Neutrophil (primary cell): ENCODE data around the gene CSF3R.

ENCODE experiments used
- H3K27ac ChIP-seq: fragments of 200-600 bp; sonication (generic); 2 replicates; pipeline ENCODE4 v1.5.1; 2016; ENCODE audit warnings: mild to moderate bottlenecking, moderate library complexity
- H3K27me3 ChIP-seq: fragments of 200-600 bp; sonication (generic); 2 replicates; pipeline ENCODE4 v1.6.0; 2016; ENCODE audit warnings: mild to moderate bottlenecking
- H3K36me3 ChIP-seq: fragments of 200-600 bp; sonication (generic); 2 replicates; pipeline ENCODE4 v1.5.1; 2017
- H3K4me1 ChIP-seq, 2 experiments: fragments of 200-600 bp in 1 of 2; sonication (generic) in 1 of 2; 1 replicate in 1 of 2; 2 replicates in 1 of 2; pipeline versions ENCODE4 v1.5.1 to v1.6.1; 2013 to 2016; ENCODE audit warnings: low read depth in 1 of 2, low read length in 1 of 2, mild to moderate bottlenecking in 1 of 2, moderate library complexity in 1 of 2; ENCODE audit not compliant: control insufficient read depth in 1 of 2, insufficient read depth in 1 of 2
- H3K4me3 ChIP-seq, 2 experiments: fragments of 200-600 bp in 1 of 2; sonication (generic) in 1 of 2; 1 replicate in 1 of 2; 2 replicates in 1 of 2; pipeline ENCODE4 v1.5.1; 2013 to 2016; ENCODE audit warnings: low read depth in 1 of 2, low read length in 1 of 2, mild to moderate bottlenecking in 1 of 2, moderate library complexity in 1 of 2
- H3K9me3 ChIP-seq: fragments of 200-600 bp; sonication (generic); 2 replicates; pipeline ENCODE4 v1.5.1; 2016
- TF ChIP-seq, protein P1 (sequence below): fragments of 200-600 bp; sonication (generic); IDR thresholded peaks from 2 replicates; pipeline ENCODE4 v1.5.1; 2016; ENCODE audit warnings: antibody characterized with exemption

The CSF3R gene

DNA sequence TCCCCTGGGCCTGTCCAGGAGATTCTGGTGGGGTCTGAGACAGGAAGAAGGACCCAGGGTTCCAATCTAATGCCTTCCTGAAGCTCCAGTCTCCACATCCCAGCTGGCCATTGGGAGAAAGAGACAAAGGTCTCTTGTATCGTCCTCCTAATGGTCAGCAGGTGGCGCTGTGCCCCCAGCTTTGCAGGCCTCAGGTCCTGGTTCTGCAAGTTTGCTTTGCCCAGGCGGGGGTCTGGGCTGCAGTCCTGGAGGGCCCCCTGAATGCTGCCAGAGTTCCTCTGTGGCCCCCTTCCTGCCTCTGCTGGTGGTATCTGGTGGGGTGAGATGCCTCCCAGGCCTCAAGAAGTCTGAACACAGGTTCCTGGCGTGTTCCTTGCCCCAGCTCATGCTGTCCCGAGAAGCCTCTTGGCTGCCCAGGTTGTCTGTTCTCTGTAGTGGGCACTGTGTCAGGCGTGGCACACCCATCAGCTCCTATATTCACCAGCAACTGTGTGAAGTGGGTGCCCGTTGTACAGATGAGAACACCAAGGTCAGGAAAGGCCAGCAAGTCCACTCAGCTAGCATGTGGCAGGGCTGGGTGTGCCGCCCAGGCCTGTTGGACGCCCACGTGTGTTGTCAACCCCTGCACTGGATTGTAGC, 33.8 kb upstream of the CSF3R start:
- TF ChIP-seq, protein P1, sequence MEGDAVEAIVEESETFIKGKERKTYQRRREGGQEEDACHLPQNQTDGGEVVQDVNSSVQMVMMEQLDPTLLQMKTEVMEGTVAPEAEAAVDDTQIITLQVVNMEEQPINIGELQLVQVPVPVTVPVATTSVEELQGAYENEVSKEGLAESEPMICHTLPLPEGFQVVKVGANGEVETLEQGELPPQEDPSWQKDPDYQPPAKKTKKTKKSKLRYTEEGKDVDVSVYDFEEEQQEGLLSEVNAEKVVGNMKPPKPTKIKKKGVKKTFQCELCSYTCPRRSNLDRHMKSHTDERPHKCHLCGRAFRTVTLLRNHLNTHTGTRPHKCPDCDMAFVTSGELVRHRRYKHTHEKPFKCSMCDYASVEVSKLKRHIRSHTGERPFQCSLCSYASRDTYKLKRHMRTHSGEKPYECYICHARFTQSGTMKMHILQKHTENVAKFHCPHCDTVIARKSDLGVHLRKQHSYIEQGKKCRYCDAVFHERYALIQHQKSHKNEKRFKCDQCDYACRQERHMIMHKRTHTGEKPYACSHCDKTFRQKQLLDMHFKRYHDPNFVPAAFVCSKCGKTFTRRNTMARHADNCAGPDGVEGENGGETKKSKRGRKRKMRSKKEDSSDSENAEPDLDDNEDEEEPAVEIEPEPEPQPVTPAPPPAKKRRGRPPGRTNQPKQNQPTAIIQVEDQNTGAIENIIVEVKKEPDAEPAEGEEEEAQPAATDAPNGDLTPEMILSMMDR, result peak; percentile 85
- no peaks in the 10 kb centered on the region for H3K9me3 ChIP-seq
- peak overlapping the region; percentile 86 for H3K27ac ChIP-seq
- peaks cover 43 to 46% of the 10 kb centered on the region in 2 experiments for H3K4me1 ChIP-seq
- no peaks in the 10 kb centered on the region for H3K27me3 ChIP-seq
- H3K36me3 ChIP-seq, result no peaks in the 10 kb centered on the region
- peak overlapping the region; percentile 31 to 39 for H3K4me3 ChIP-seq

DNA sequence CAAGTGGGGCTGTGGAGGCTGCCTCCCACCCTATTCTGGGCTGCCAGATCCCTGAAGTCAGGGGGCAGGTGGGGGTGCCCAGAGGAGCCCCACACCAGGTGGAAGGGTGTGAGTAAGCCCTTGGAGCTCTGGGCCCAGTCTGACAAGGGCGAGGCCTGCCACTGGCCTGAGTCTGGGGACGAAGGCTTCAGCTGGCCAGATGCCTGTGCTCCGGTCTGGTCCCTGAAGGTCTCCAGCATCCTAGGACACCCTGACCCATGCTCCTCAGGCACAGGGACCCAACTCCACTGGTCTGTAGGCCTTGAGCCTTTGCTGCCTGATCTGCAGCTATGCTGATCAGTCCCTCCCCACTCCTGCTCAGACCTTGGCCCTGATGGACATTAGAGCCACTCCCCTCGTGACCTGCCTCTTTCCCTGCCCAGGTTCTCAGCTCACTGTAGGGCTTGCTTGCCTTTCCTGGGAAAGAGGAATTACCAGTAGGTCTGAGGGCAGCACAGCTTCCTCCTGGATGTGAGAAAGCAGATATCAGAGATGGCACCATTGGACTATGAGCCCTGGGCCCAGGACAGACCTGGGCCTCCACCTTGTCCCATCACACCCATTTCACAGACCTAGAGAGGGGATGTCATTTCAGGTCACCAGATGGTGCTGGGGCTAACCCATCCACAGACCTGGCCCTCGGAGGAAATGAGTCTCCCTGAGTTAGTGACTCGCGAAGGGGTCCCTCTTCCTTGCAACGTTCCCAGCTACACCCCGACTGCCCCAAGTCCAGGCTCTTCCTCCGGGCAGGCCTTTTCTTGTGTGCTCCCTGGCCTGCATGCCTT, 32.8 kb upstream of the CSF3R start:
- no peaks in the 10 kb centered on the region for H3K9me3 ChIP-seq
- H3K4me3 ChIP-seq, result peak overlapping the region; percentile 31 to 39
- peak overlapping the region; percentile 86 for H3K27ac ChIP-seq
- no peaks in the 10 kb centered on the region for H3K36me3 ChIP-seq
- no peaks in the 10 kb centered on the region for H3K27me3 ChIP-seq
- H3K4me1 ChIP-seq, result peaks cover 52 to 56% of the 10 kb centered on the region in 2 experiments
- TF ChIP-seq, protein P1, result no peak

DNA sequence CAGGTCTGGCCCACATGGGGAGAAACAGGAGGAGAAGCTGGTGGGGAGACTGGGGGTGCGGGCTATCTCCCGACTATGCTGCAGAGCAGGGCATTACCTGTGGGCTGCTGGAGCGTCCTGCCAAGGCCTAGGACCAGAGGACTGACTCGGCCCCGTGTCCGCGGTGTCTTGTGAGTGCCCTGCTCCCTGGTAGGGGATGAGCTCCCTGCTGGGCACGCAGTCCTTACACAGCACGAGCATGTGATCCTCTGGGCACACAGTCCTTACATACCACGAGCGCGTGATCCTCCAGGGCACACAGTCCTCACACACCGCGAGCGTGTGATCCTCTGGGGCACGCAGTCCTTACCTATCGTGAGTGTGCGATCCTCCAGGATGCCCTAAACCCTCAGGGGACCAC, 31.8 kb upstream of the CSF3R start:
- Histone ChIP-seq H3K27me3 (no peaks in the 10 kb centered on the region), H3K27ac (peak overlapping the region; percentile 86), H3K4me1 (peaks cover 52 to 60% of the 10 kb centered on the region in 2 experiments), H3K4me3 (no peak overlapping the region), H3K36me3 (no peaks in the 10 kb centered on the region), H3K9me3 (no peaks in the 10 kb centered on the region)
- TF ChIP-seq, protein P1, result no peak

DNA sequence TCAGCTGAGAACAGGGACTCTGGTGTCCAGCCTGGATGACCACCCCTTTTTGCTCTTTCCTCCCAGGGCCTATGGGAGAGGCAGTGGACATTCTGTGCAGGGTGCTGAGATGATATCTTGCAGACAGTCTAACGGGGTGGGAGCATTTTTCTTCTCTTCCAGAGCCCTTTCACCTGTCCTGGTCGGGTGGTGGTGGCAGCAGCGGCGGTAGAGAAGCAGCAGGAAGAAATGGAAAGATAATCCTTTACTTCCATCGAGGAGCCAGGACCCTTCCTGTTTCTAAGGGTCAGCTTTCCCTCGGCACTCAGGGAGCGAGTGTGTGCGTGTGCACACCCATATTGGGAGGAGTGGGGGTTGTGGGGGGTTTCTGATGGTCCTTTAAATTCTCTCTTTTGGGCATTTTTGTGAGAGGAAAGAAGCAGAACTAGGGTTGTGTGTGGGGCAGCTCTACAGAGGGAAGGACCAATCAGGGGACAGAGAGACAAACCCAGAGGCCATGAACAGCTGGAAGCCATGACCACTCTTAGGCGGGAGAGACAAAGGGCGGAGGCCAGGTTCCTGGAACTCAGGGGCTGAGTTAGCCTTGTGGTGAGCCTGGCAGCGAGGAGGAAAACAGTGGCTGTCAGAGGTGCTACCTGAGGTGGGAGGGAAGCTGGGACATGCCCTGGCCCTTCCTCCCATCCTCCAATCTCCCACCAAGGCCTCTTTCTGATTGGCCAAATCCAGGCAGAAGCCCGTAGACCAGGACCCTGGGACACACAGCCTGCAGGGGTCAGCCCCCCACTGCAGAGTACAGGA, 31.2 kb upstream of the CSF3R start:
- Histone ChIP-seq H3K9me3 (no peaks in the 10 kb centered on the region), H3K4me1 (peaks cover 52 to 60% of the 10 kb centered on the region in 2 experiments), H3K4me3 (no peak overlapping the region), H3K27me3 (no peaks in the 10 kb centered on the region), H3K36me3 (no peaks in the 10 kb centered on the region), H3K27ac (peak overlapping the region; percentile 86)
- TF ChIP-seq, protein P1, result no peak

DNA sequence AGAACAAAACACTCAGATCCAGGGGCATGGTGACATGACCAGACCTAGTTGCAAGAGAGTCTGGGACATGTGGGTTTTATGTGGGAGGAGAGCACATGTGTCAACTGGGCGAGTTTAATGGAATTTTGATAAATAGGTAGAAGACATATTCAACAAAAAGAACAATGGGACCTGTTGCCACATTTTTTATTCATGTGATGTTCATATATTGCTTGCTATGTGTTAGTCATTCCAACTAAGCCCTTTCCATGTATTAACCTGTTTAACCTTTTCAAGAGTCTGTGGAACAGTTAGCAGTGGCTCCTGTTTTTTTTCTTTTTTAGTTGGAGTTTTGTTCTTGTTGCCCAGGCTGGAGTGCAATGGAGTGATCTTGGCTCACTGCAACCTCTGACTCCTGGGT, 30.1 kb upstream of the CSF3R start:
- no peaks in the 10 kb centered on the region for H3K9me3 ChIP-seq
- no peaks in the 10 kb centered on the region for H3K27me3 ChIP-seq
- TF ChIP-seq, protein P1, result no peak
- H3K4me3 ChIP-seq, result no peak overlapping the region
- peaks cover 52 to 60% of the 10 kb centered on the region in 2 experiments for H3K4me1 ChIP-seq
- H3K27ac ChIP-seq, result peak overlapping the region; percentile 69
- no peaks in the 10 kb centered on the region for H3K36me3 ChIP-seq
